Nephron (organoid): ENCODE measurements around the gene HDAC8.

Source experiments
- H3K27ac Mint-ChIP-seq, 3 experiments: 2 replicates each; pipeline ENCODE4 v1.8.0; 2020; ENCODE audit warnings: mixed read lengths in 3 of 3, mild to moderate bottlenecking in 2 of 3, moderate library complexity in 1 of 3
- H3K27me3 Mint-ChIP-seq: 2 replicates; pipeline ENCODE4 v1.8.0; 2021; ENCODE audit warnings: low read depth, mild to moderate bottlenecking, moderate library complexity, mixed read lengths
- H3K36me3 Mint-ChIP-seq: 2 replicates; pipeline ENCODE4 v1.8.0; 2020; ENCODE audit warnings: low read depth, mixed read lengths
- H3K4me1 Mint-ChIP-seq: 2 replicates; pipeline ENCODE4 v1.8.0; 2020; ENCODE audit warnings: mixed read lengths
- H3K4me3 Mint-ChIP-seq, 3 experiments: 2 replicates each; pipeline ENCODE4 v1.8.0; 2020; ENCODE audit warnings: mild to moderate bottlenecking in 3 of 3, mixed read lengths in 3 of 3, moderate library complexity in 2 of 3
- H3K9me3 Mint-ChIP-seq: 2 replicates; pipeline ENCODE4 v1.8.0; 2020; ENCODE audit warnings: mixed read lengths
- TF ChIP-seq, protein P1 (sequence below), 3 experiments: fragments of 200-600 bp; sonication (generic); IDR thresholded peaks; one replicate each; pipeline ENCODE4 v1.5.0; 2021; ENCODE audit warnings: antibody characterized with exemption in 3 of 3; ENCODE audit not compliant: unreplicated experiment in 3 of 3

Gene HDAC8

DNA sequence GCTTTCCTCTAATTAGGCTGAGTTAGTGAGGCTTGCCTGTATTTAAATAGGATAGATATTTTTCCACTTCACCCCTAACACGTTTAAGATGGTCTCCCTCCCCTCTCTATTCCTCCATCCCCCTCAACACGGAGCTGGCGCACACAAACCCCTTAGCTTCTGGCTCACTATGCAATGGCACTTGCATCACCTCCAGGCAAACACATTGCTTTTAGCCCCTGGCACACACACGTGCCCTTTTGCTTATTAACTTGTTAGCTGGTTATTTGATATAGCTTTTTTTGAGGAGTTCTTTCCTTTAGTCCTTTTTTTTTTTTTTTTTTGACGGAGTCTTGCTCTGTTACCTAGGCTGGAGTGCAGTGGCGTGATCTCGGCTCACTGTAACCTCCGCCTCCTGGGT, 94.3 kb downstream of the HDAC8 start:
- peak overlapping the region in 2 of 3 experiments; percentile 24 to 58 for H3K27ac Mint-ChIP-seq
- H3K4me1 Mint-ChIP-seq = peaks cover 25% of the 10 kb centered on the region
- TF ChIP-seq, protein P1, sequence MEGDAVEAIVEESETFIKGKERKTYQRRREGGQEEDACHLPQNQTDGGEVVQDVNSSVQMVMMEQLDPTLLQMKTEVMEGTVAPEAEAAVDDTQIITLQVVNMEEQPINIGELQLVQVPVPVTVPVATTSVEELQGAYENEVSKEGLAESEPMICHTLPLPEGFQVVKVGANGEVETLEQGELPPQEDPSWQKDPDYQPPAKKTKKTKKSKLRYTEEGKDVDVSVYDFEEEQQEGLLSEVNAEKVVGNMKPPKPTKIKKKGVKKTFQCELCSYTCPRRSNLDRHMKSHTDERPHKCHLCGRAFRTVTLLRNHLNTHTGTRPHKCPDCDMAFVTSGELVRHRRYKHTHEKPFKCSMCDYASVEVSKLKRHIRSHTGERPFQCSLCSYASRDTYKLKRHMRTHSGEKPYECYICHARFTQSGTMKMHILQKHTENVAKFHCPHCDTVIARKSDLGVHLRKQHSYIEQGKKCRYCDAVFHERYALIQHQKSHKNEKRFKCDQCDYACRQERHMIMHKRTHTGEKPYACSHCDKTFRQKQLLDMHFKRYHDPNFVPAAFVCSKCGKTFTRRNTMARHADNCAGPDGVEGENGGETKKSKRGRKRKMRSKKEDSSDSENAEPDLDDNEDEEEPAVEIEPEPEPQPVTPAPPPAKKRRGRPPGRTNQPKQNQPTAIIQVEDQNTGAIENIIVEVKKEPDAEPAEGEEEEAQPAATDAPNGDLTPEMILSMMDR (IDR thresholded peaks at IDR 0.05; ENCODE audit: unreplicated experiment in 3 of 3) = no peak
- H3K9me3 Mint-ChIP-seq = peaks cover 3% of the 10 kb centered on the region
- peaks cover 22% of the 10 kb centered on the region for H3K36me3 Mint-ChIP-seq
- H3K27me3 Mint-ChIP-seq = no peaks in the 10 kb centered on the region
- H3K4me3 Mint-ChIP-seq = no peak overlapping the region

DNA sequence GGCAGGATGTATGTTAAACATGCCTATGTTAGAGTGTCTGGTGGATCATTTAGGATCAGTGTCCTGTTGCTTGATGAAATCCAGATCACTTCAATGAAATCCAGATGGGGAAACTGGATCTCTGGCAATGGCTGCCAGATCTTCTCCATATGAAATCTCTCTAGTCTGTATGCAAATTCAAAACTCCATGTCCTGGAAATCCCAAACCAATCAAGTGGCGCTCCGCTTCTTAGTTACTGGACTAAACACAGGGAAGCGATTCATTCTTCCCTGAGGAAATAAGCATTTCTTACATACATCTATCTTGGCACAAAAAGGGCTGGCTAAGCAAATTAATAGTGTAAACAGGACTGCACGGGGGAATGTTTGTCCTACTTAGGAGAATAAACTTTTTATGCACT, 94.9 kb downstream of the HDAC8 start:
- TF ChIP-seq, protein P1 (IDR thresholded peaks at IDR 0.05; ENCODE audit: unreplicated experiment in 3 of 3) = no peak
- Mint-ChIP-seq H3K27me3 (no peaks in the 10 kb centered on the region), H3K36me3 (peaks cover 21% of the 10 kb centered on the region), H3K9me3 (peaks cover 7% of the 10 kb centered on the region), H3K4me3 (no peak overlapping the region), H3K4me1 (peaks cover 25% of the 10 kb centered on the region), H3K27ac (peak overlapping the region; percentile 25 to 80 (median 58))

DNA sequence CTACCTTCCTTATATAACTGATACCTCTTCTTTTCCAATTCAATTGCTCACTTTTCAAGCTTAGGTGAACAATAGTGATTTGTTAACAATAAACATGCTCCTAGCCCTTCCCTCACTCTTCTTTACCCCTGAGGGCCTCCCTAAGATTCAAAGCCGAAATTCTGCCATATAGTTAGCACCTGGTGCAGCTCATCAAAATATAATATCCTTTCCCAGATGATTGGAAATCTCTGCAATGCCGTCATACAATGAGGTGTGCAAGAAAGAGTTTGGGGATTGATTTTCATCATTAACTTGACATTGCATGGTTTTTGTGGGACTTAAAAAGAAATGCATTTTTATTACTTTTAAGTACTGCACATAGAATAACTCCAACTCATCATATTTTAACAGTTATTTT, 95.3 kb downstream of the HDAC8 start:
- Mint-ChIP-seq H3K36me3 (peaks cover 23% of the 10 kb centered on the region), H3K9me3 (peaks cover 8% of the 10 kb centered on the region), H3K4me1 (peaks cover 25% of the 10 kb centered on the region), H3K27me3 (no peaks in the 10 kb centered on the region), H3K27ac (peak overlapping the region in 2 of 3 experiments; percentile 58 to 80), H3K4me3 (no peak overlapping the region)
- TF ChIP-seq, protein P1 (IDR thresholded peaks at IDR 0.05; ENCODE audit: unreplicated experiment in 3 of 3) = no peak

DNA sequence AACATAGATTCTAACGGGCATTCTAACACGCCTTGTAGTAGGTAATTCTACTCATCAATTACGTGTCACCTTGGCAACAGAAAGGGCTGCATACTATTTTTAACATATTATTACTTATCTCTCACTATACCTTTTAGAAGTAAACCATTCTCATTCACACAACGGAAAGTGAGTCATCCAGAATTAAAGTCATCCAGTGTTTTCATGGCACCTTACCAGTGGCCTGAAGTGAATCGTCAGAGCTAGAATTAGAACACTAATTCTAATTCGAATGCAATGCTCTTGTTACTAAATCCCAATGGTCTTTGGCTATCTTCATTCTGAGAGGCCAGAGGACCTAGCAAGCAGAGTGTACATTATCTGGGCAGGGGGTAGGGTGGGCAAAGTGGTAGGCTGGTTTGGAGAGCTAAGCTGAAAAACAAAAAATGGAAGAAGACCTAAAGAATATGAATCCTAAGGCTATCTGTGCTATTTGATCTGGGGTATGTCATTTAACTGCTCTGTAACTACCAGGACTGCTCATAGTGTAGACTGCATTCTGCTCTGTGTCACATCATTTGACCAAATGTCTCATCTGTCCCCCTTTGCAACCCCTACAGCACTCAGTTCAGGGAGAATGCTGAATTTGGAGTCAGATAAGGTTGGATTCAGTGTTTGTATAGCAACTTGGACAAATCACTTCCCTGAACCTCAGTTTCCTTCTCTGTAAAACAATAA, 96.5 kb downstream of the HDAC8 start:
- TF ChIP-seq, protein P1 (IDR thresholded peaks at IDR 0.05; ENCODE audit: unreplicated experiment in 3 of 3) = no peak

DNA sequence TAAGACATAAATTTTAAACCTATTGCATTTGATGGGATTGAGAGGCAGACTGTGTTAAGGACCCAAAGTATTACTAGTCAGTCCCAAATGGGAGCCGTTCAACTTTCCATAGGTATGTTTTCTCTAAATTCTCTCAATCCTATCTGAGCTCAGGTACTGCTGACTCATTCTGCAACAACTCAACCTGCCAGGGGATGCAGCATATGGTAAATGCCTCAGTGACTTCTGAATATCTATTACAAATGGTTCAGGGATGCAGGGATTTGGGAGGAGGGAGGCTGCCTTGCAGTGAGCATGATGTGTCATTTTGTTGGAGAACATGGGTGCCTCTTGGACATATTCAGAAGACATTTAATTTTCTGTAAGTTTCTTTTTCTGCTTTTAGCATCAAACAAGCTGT, 97.3 kb downstream of the HDAC8 start:
- peaks cover 20% of the 10 kb centered on the region for H3K36me3 Mint-ChIP-seq
- H3K4me1 Mint-ChIP-seq = peaks cover 25% of the 10 kb centered on the region
- TF ChIP-seq, protein P1 (IDR thresholded peaks at IDR 0.05; ENCODE audit: unreplicated experiment in 3 of 3) = no peak
- H3K27me3 Mint-ChIP-seq = no peaks in the 10 kb centered on the region
- peaks cover 8% of the 10 kb centered on the region for H3K9me3 Mint-ChIP-seq
- H3K4me3 Mint-ChIP-seq = no peak overlapping the region
- H3K27ac Mint-ChIP-seq = no peak overlapping the region

More for the DNA sequence above, 96.5 kb downstream of the HDAC8 start:
- Mint-ChIP-seq H3K4me1 (peaks cover 25% of the 10 kb centered on the region), H3K36me3 (peaks cover 20% of the 10 kb centered on the region), H3K4me3 (no peak overlapping the region), H3K27ac (no peak overlapping the region), H3K27me3 (no peaks in the 10 kb centered on the region), H3K9me3 (peaks cover 8% of the 10 kb centered on the region)
